ENCODE measurements around the gene PSMA6. TPM values are rescaled to one million over a fixed set of nuclear protein-coding genes. Genes with fewer than 3 reads are reported as not detected.

Gene PSMA6
- polyA plus RNA-seq, 1 donor (not counting 4 experiments of a cell fraction or from before 2014, with no cell fraction given) = 326 TPM

- DNase-seq (ENCODE audit: low read depth, low spot score) (no peak), FAIRE-seq (no peak)
- no peaks in the 10 kb centered on the region for H3K9me1 ChIP-seq (ENCODE audit: control insufficient read depth, extremely low read depth, insufficient read depth, low read length)
- no peak overlapping the region for H2AFZ ChIP-seq (ENCODE audit: control insufficient read depth, low read length)
- H3K36me3 ChIP-seq (ENCODE audit: control insufficient read depth in 2 of 2, extremely low read depth in 1 of 2, insufficient read depth in 2 of 2, low read length in 2 of 2) = no peaks in the 10 kb centered on the region
- no peaks in the 10 kb centered on the region for H3K79me2 ChIP-seq (ENCODE audit: control insufficient read depth, insufficient read depth, low read length)
- H3K9me3 ChIP-seq (ENCODE audit: control insufficient read depth, low read depth, low read length) = no peaks in the 10 kb centered on the region
- dilution Hi-C loops (cut with MboI; ENCODE audit: extremely low pct_ligation_motif_present, low sequenced_read_pairs) = no loop called here
- no peak overlapping the region for H3K4me2 ChIP-seq (ENCODE audit: control insufficient read depth, extremely low read depth, insufficient read depth, low read depth, low read length)
- no peaks in the 10 kb centered on the region for H3K27me3 ChIP-seq (ENCODE audit: control insufficient read depth, extremely low read depth, insufficient read depth, low read length)
- no peak overlapping the region for H3K27ac ChIP-seq (ENCODE audit: control insufficient read depth, insufficient read depth, low read length)
- no peak overlapping the region for H3K4me3 ChIP-seq (ENCODE audit: control insufficient read depth in 2 of 3, extremely low read depth in 1 of 3, insufficient read depth in 2 of 3, low read depth in 1 of 3, low read length in 3 of 3)
- no peak overlapping the region for H3K9ac ChIP-seq (ENCODE audit: control insufficient read depth, extremely low read depth, insufficient read depth, low read length)
- peaks cover 17% of the 10 kb centered on the region for H3K4me1 ChIP-seq (ENCODE audit: control insufficient read depth, extremely low read depth, insufficient read depth, low read length)
- H4K20me1 ChIP-seq (ENCODE audit: control insufficient read depth, extremely low read depth, insufficient read depth, low read length) = no peaks in the 10 kb centered on the region
- no peak for TF ChIP-seq CTCF (optimal IDR thresholded peaks at IDR 0.05 in 1 of 3, IDR thresholded peaks at IDR 0.05 in 1 of 3, conservative IDR thresholded peaks at IDR 0.05 in 1 of 3; ENCODE audit: extremely low read depth in 1 of 3, insufficient read depth in 2 of 3, low read length in 3 of 3)
- no peak for TF ChIP-seq EZH2 (IDR thresholded peaks at IDR 0.05; ENCODE audit: low read length)
Observed at GRCh38 chr14:35343702-35344101, 51.5 kb downstream of the PSMA6 start.

DNA sequence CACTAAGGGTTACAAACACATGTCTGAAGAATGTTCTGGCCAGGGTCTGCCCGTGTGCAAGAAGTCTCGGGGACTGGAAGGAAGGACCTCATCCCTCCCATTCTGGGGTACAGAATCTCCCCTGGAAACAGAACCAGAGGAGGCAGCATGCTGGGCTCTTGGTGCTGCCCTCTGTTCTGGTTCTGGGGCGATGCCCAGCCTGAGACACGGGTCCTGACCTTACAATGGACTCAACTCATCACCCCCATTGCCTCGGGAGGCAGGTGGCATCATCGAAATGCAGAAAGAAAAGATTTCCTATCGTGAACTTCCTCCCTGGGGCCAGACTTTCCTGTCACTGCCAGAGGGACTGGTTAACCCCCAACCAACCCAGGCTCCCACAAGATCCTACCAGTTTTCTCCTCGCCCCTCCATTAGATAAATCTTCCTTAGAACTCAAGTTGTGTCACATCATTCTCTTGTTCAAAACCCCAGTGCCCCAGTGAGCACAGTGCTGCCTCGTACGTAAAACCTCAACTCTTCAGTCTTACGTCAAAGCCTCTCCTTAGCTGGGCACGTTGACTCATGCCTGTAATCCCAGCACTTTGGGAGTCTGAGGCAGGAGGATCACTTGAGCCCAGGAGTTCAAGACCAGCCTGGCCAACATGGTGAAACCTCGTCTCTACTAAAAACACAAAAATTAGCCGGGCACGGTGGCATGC lies 52.1 kb downstream of the PSMA6 start:
- FAIRE-seq (no peak), DNase-seq (ENCODE audit: low read depth, low spot score) (no peak)
- Histone ChIP-seq H3K27me3 (ENCODE audit: control insufficient read depth, extremely low read depth, insufficient read depth, low read length) (no peaks in the 10 kb centered on the region), H3K9me3 (ENCODE audit: control insufficient read depth, low read depth, low read length) (no peaks in the 10 kb centered on the region), H3K4me3 (ENCODE audit: control insufficient read depth in 2 of 3, extremely low read depth in 1 of 3, insufficient read depth in 2 of 3, low read depth in 1 of 3, low read length in 3 of 3) (no peak overlapping the region), H3K36me3 (ENCODE audit: control insufficient read depth in 2 of 2, extremely low read depth in 1 of 2, insufficient read depth in 2 of 2, low read length in 2 of 2) (no peaks in the 10 kb centered on the region), H3K9ac (ENCODE audit: control insufficient read depth, extremely low read depth, insufficient read depth, low read length) (no peak overlapping the region), H3K27ac (ENCODE audit: control insufficient read depth, insufficient read depth, low read length) (no peak overlapping the region), H3K4me2 (ENCODE audit: control insufficient read depth, extremely low read depth, insufficient read depth, low read depth, low read length) (no peak overlapping the region), H3K79me2 (ENCODE audit: control insufficient read depth, insufficient read depth, low read length) (no peaks in the 10 kb centered on the region), H2AFZ (ENCODE audit: control insufficient read depth, low read length) (no peak overlapping the region), H3K9me1 (ENCODE audit: control insufficient read depth, extremely low read depth, insufficient read depth, low read length) (no peaks in the 10 kb centered on the region), H4K20me1 (ENCODE audit: control insufficient read depth, extremely low read depth, insufficient read depth, low read length) (no peaks in the 10 kb centered on the region), H3K4me1 (ENCODE audit: control insufficient read depth, extremely low read depth, insufficient read depth, low read length) (peaks cover 14% of the 10 kb centered on the region)
- TF ChIP-seq EZH2 (IDR thresholded peaks at IDR 0.05; ENCODE audit: low read length) (no peak), CTCF (optimal IDR thresholded peaks at IDR 0.05 in 1 of 3, IDR thresholded peaks at IDR 0.05 in 1 of 3, conservative IDR thresholded peaks at IDR 0.05 in 1 of 3; ENCODE audit: extremely low read depth in 1 of 3, insufficient read depth in 2 of 3, low read length in 3 of 3) (no peak)
- dilution Hi-C loops (cut with MboI; ENCODE audit: extremely low pct_ligation_motif_present, low sequenced_read_pairs) = no loop called here
